Measurements from ENCODE around the gene BMP10. TPM values are rescaled to one million over a fixed set of nuclear protein-coding genes. Genes with fewer than 3 reads are reported as not detected.

The BMP10 gene
- total RNA-seq, 2 experiments from 2014 or later: not detected

DNA sequence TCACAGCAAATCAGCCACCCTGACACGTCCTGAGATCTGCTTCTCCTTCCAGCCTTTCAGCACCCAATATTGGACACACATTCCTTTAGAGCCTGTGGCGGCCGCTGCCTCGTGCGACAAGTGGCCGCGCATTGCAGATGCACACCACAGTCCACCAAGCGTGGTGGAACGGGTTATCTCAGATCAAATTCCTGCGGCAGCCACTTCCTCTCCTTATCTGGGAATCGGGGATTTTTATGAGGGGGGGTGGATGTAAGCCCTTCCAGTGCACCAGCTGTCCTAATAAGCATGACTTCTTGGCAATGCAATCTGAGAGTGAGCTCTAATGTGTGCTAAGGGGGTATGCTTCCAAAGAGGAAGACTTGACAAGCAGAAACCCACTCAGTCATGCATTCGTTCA is 18.3 kb upstream of the BMP10 start:
- no peaks in the 10 kb centered on the region for H3K36me3 Mint-ChIP-seq
- H3K27ac Mint-ChIP-seq: no peak overlapping the region
- DNase-seq: no peak
- intact Hi-C loops (cut with micrococcal nuclease): no loop called here
- H3K4me3 Mint-ChIP-seq: no peak overlapping the region
- ChIA-PET POLR2A (no interaction called here), CTCF (no interaction called here)
- H3K27me3 Mint-ChIP-seq: no peaks in the 10 kb centered on the region
- H3K9me3 Mint-ChIP-seq: no peaks in the 10 kb centered on the region
- H3K4me1 Mint-ChIP-seq (ENCODE audit: low read depth): no peaks in the 10 kb centered on the region

DNA sequence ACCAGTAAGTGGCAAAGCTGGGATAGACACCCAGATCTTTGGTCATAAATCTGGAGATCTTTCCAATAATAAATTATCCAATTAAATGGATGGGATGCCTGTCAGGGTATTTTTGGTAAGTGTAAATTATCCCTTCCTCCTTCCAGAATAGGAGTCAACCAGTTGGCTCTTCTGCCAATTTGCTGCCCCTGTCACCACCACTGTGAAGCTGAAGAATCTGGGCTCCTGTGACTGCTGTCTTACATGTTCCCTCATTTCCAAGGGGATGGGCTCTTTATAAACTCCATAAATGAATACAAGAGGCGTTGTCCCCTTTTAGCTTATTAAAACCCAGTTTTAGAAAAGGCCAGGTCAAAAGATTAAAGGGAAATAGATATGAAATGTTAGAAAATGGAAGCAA is 17.8 kb upstream of the BMP10 start:
- no peaks in the 10 kb centered on the region for H3K9me3 Mint-ChIP-seq
- no peaks in the 10 kb centered on the region for H3K36me3 Mint-ChIP-seq
- H3K4me1 Mint-ChIP-seq (ENCODE audit: low read depth): no peaks in the 10 kb centered on the region
- DNase-seq: no peak
- intact Hi-C loops (cut with micrococcal nuclease): no loop called here
- POLR2A ChIA-PET: no interaction called here
- H3K27me3 Mint-ChIP-seq: no peaks in the 10 kb centered on the region
- H3K4me3 Mint-ChIP-seq: no peak overlapping the region
- CTCF ChIA-PET: no interaction called here
- H3K27ac Mint-ChIP-seq: no peak overlapping the region

DNA sequence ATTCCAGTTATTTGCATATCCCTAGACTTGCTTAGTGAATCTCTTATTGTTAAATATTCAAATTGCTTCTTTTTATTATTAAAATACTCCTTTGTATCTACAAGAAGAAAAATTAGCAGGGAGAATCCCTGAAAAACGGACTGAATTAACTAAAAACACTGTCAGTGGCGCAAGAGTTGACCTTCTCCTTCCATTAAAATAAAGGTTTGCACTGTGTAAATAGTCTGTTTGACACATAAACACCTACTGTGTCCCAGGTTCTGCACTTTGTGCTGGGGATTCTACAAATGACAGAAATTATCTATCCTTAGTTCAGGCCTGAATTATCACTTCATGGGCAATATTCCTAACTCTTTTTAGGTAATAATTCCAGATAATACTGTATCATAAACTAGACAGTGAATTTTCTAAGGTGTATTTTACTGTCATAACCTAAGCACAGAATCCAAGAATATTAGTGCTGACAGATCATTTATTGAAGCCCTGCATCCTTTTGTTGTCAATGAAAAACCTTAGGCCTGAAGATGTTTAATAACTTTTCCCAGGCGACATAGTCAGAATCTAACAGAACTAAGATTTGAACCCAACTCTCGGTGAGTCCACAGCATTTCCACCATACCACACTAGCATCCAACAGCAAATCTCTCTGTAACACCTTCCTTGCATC is 17.0 kb upstream of the BMP10 start:
- no peak overlapping the region for H3K27ac Mint-ChIP-seq
- CTCF ChIA-PET: no interaction called here
- intact Hi-C loops (cut with micrococcal nuclease): no loop called here
- no peaks in the 10 kb centered on the region for H3K36me3 Mint-ChIP-seq
- no peak overlapping the region for H3K4me3 Mint-ChIP-seq
- POLR2A ChIA-PET: no interaction called here
- H3K9me3 Mint-ChIP-seq: no peaks in the 10 kb centered on the region
- no peaks in the 10 kb centered on the region for H3K27me3 Mint-ChIP-seq
- DNase-seq: no peak
- H3K4me1 Mint-ChIP-seq (ENCODE audit: low read depth): no peaks in the 10 kb centered on the region

DNA sequence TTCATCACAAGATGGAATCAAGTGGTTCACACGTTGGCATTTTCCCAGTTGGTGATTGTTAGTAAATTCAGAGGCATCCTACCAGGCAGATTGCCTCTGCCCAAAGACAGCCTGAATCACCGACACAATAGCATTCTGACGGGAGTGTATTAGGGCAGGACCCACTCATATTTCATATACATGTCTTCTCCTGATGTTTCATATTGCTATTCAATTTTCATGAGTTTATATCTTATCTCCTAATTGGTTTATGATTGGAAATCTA is 14.5 kb upstream of the BMP10 start:
- H3K9me3 Mint-ChIP-seq: no peaks in the 10 kb centered on the region
- DNase-seq: no peak
- intact Hi-C loops (cut with micrococcal nuclease): no loop called here
- CTCF ChIA-PET: no interaction called here
- H3K36me3 Mint-ChIP-seq: no peaks in the 10 kb centered on the region
- peaks cover 2% of the 10 kb centered on the region for H3K27me3 Mint-ChIP-seq
- H3K4me3 Mint-ChIP-seq: no peak overlapping the region
- H3K4me1 Mint-ChIP-seq (ENCODE audit: low read depth): no peaks in the 10 kb centered on the region
- POLR2A ChIA-PET: no interaction called here
- no peak overlapping the region for H3K27ac Mint-ChIP-seq

DNA sequence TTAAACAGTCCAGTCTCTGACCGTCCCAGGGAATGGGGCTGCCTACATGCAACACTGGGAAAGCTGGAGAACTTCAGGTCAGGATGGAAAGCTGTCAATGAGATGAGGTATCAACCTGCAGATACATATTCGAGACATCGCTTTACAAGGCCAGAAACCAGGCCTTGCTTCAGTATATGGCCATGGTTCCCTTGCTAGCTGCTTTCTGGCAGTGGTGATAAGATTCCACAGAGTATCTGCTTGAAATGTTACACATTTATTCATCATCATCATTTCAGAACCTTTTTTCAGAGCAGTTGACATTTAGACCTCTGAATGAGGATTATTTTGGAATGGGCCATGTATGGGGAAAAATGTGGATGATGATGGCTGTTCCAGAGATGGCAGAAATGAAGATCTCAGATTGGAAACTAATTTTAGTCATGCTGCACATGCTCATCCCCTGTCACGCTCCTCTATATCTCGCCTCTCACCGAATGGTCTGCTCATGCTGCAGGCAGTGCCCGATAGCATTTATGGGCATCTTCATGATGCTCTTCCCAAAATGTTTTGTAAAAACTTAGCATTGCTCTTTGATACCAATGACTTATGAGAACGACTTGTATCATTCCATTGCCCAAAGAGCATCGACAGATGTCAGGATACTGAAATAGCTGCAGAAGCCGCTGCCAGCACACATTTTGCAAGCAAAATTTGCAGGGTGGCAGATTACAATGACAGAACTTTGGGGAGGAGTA is 14.0 kb upstream of the BMP10 start:
- ChIA-PET CTCF (interaction anchor here (1.1 kb wide), 1 partner anchor 40 kb away, joined by 3 read pairs; no protein-coding TSS in a partner anchor), POLR2A (no interaction called here)
- no peaks in the 10 kb centered on the region for H3K36me3 Mint-ChIP-seq
- no peak overlapping the region for H3K4me3 Mint-ChIP-seq
- intact Hi-C loops (cut with micrococcal nuclease): no loop called here
- no peak overlapping the region for H3K27ac Mint-ChIP-seq
- no peaks in the 10 kb centered on the region for H3K4me1 Mint-ChIP-seq (ENCODE audit: low read depth)
- no peaks in the 10 kb centered on the region for H3K9me3 Mint-ChIP-seq
- DNase-seq: no peak
- peaks cover 2% of the 10 kb centered on the region for H3K27me3 Mint-ChIP-seq

DNA sequence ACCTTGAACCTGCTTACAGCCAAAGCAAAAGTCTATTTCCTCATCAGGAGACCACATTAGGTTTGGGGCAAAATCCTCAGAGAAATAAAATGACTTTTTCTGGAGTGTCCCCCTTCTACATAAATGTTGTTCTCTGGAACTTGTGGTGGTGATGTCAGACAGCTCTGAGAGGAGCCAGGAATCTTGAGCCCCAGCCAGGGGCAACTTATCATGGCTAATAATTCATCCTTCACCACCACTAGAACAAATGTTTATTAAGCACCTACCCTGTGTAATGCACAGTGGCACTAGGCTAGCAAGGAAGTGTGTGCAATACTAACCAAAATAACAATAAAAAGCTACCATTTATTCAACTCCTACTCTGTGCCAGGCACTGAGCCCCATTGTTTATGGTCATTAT is 9.0 kb upstream of the BMP10 start:
- H3K4me1 Mint-ChIP-seq (ENCODE audit: low read depth): peaks cover 3% of the 10 kb centered on the region
- H3K4me3 Mint-ChIP-seq: no peak overlapping the region
- no peaks in the 10 kb centered on the region for H3K36me3 Mint-ChIP-seq
- H3K27me3 Mint-ChIP-seq: peaks cover 11% of the 10 kb centered on the region
- intact Hi-C loops (cut with micrococcal nuclease): no loop called here
- no peak overlapping the region for H3K27ac Mint-ChIP-seq
- H3K9me3 Mint-ChIP-seq: no peaks in the 10 kb centered on the region
- no peak for DNase-seq
- CTCF ChIA-PET: interaction anchor here (0.6 to 1.8 kb wide), 3 partner anchors 28 to 895 kb away, joined by 3 to 5 read pairs (median 3); no protein-coding TSS in a partner anchor
- POLR2A ChIA-PET: no interaction called here

DNA sequence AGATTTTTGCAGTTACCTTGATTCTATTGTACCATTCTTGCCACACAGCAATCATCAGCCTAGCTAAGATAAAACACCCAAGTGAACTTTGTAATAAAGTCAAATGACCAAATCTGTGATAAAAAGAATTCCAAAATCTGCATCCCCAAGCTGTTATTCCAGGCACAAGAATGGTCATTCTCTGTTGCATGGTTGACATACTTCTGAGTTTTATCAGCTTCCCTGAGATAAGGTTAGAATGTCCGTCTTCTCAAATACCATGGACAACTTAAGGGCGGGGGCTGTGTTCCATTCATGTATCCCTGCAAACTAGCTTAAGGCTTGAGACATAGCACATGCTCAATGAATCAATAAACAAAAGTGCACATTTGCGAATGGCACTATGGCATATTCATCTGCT is 8.1 kb upstream of the BMP10 start:
- no peak overlapping the region for H3K27ac Mint-ChIP-seq
- DNase-seq: no peak
- intact Hi-C loops (cut with micrococcal nuclease): no loop called here
- no peak overlapping the region for H3K4me3 Mint-ChIP-seq
- ChIA-PET POLR2A (interaction anchor here (0.6 kb wide), 1 partner anchor 48 kb away, joined by 3 read pairs; no protein-coding TSS in a partner anchor), CTCF (interaction anchor here (1.1 to 1.8 kb wide), 3 partner anchors 31 to 170 kb away, joined by 3 to 5 read pairs (median 4); no protein-coding TSS in a partner anchor)
- H3K4me1 Mint-ChIP-seq (ENCODE audit: low read depth): peaks cover 3% of the 10 kb centered on the region
- no peaks in the 10 kb centered on the region for H3K9me3 Mint-ChIP-seq
- H3K27me3 Mint-ChIP-seq: peaks cover 11% of the 10 kb centered on the region
- no peaks in the 10 kb centered on the region for H3K36me3 Mint-ChIP-seq

DNA sequence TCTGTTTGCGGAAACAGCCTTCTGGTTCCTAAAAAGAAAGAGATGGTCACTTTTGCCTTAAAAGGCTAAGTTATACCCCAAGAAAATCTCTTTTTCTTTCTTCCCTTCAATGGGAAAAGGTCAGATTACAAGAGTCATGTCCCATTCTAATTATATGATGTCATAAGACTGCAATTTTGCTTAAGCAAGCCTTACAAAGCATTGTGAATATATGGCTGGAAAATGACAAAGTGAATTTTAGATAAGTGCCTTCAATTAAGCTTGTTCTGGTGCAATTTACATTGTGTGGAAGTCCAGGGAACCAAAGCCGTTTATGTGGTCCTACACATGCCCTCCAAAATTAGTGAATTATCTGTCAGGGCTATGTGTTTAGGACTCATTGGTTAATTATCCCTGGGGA is 7.6 kb upstream of the BMP10 start:
- peaks cover 11% of the 10 kb centered on the region for H3K27me3 Mint-ChIP-seq
- no peaks in the 10 kb centered on the region for H3K36me3 Mint-ChIP-seq
- no peak overlapping the region for H3K4me3 Mint-ChIP-seq
- no peak for DNase-seq
- H3K9me3 Mint-ChIP-seq: no peaks in the 10 kb centered on the region
- intact Hi-C loops (cut with micrococcal nuclease): no loop called here
- no peak overlapping the region for H3K27ac Mint-ChIP-seq
- CTCF ChIA-PET: interaction anchor here (1.1 to 1.8 kb wide), 3 partner anchors 31 to 169 kb away, joined by 3 to 5 read pairs (median 4); no protein-coding TSS in a partner anchor
- peaks cover 3% of the 10 kb centered on the region for H3K4me1 Mint-ChIP-seq (ENCODE audit: low read depth)
- POLR2A ChIA-PET: interaction anchor here (0.6 kb wide), 1 partner anchor 49 kb away, joined by 3 read pairs; no protein-coding TSS in a partner anchor

DNA sequence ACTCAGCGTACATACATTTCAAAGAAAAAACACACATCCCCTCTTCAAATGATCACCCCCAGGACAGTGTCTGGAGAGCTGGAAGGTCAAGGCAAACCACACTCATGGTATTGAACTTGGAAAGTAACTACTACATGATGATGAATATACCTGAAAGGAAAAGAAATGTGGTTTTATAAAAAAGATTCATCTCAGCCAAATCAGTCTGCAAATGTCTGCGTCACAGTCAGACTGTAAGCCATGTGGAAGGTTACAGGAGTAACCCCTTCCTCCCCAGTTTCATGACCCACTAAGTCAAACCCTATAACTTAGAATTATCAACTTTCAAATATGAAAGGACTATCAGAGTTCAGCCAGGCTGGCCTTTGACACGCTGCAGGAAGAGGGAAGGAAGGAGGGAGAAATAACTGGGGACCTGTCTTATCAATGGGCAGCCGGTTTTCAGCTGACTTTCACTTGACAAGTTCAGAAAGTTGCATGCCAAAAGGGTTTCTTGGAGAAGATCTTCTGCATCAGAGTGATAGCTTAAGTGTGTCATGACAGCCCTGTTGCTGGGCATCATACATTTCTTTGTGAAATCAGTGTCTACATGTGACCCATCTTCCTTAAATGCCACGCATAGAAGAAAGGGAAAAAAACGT is 7.0 kb upstream of the BMP10 start:
- DNase-seq: no peak
- intact Hi-C loops (cut with micrococcal nuclease): no loop called here
- peaks cover 3% of the 10 kb centered on the region for H3K4me1 Mint-ChIP-seq (ENCODE audit: low read depth)
- H3K27ac Mint-ChIP-seq: no peak overlapping the region
- no peaks in the 10 kb centered on the region for H3K36me3 Mint-ChIP-seq
- POLR2A ChIA-PET: no interaction called here
- no peaks in the 10 kb centered on the region for H3K9me3 Mint-ChIP-seq
- CTCF ChIA-PET: interaction anchor here (1.1 to 1.8 kb wide), 2 partner anchors 32 to 169 kb away, joined by 3 to 5 read pairs; no protein-coding TSS in a partner anchor
- no peak overlapping the region for H3K4me3 Mint-ChIP-seq
- H3K27me3 Mint-ChIP-seq: peaks cover 11% of the 10 kb centered on the region

DNA sequence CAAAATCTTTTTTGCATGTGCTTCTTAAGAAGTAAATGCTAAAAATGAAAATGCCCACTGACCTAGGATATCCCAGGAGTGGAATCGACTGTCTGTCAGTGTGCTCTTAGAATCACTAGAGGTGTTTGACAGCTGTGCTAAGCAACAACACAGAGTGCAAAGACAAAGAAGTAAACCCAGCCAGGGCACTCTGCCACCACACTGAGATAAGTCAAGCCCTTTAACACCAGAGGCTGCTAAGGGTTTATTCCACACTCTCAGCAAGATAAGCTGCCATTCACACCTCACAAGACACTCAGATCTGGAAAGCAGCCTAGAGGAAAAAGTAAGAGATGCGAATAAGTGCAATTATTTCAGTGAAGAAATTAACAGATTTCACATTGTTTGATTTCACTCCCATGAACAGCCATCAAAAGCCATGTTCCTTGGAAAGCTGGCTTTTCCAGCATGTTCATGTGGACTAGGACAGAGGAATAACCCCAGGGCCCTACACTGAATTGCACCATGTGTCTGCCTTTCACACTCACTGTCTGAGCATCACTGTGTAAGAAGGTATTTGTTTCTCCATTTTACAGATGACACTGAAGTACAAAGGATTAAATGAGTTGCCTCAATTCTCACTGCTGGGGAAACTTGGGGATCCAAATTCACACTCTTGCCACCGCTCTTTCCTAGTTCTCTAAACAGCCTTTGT is 6.0 kb upstream of the BMP10 start:
- Mint-ChIP-seq H3K4me3 (no peak overlapping the region), H3K27me3 (peaks cover 11% of the 10 kb centered on the region), H3K9me3 (no peaks in the 10 kb centered on the region), H3K4me1 (ENCODE audit: low read depth) (peaks cover 3% of the 10 kb centered on the region), H3K27ac (no peak overlapping the region), H3K36me3 (no peaks in the 10 kb centered on the region)
- intact Hi-C loops (cut with micrococcal nuclease): no loop called here
- ChIA-PET CTCF (interaction anchor here (1.7 kb wide), 1 partner anchor 48 kb away, joined by 5 read pairs; no protein-coding TSS in a partner anchor), POLR2A (no interaction called here)
- DNase-seq: no peak

DNA sequence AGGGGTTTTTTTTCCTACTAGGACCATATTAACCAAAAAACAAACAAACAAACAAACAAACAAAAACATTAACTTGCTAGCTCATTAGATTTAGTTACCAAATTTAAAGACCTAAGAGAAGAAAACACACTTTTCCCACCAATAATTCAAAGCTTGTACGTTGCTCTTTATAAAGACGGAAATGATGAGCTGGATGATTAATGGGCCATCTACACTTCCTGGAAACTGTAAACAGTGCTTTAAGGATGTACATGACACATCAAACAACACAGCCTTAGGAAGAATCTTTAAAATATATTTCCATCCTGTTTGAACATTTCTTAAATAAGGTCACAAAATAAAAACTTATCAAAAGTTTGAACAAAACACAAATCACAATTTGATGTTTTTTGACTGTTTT is 982 bp downstream of the BMP10 start:
- H3K9me3 Mint-ChIP-seq: no peaks in the 10 kb centered on the region
- ChIA-PET CTCF (interaction anchor here (1.4 kb wide), 1 partner anchor 73 kb away, joined by 3 read pairs; no protein-coding TSS in a partner anchor), POLR2A (no interaction called here)
- H3K36me3 Mint-ChIP-seq: no peaks in the 10 kb centered on the region
- no peak for DNase-seq
- H3K4me3 Mint-ChIP-seq: no peak overlapping the region
- intact Hi-C loops (cut with micrococcal nuclease): no loop called here
- H3K4me1 Mint-ChIP-seq (ENCODE audit: low read depth): peaks cover 5% of the 10 kb centered on the region
- H3K27me3 Mint-ChIP-seq: no peaks in the 10 kb centered on the region
- no peak overlapping the region for H3K27ac Mint-ChIP-seq

DNA sequence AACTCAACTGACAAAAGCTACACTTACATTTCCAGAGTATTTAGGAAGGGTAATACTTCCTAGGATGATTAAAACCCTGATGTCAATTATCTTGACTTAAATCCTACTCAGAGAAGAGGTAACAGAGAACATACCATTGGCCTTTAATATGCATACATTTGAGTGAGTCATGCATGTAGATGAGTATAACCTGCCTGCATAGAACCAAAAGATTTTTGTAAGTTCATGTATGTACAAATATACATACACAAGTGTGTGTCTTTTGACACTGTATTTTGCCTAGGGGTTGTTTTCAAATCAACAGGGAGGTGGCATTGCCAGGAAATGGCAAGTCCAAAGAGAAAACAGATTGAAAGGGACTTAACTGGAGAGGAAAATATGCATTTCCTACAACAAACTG is 6.1 kb downstream of the BMP10 start:
- Mint-ChIP-seq H3K27me3 (no peaks in the 10 kb centered on the region), H3K9me3 (no peaks in the 10 kb centered on the region), H3K27ac (no peak overlapping the region), H3K36me3 (no peaks in the 10 kb centered on the region), H3K4me3 (no peak overlapping the region), H3K4me1 (ENCODE audit: low read depth) (peaks cover 4% of the 10 kb centered on the region)
- CTCF ChIA-PET: no interaction called here
- POLR2A ChIA-PET: no interaction called here
- intact Hi-C loops (cut with micrococcal nuclease): no loop called here
- no peak for DNase-seq
